Measurements from ENCODE around the gene ANKMY1.

ANKMY1 gene

GRCh38 chr2:240593026-240593702 lies 35.4 kb upstream of the ANKMY1 start:
- Histone ChIP-seq H3K4me3 (ENCODE audit: low read depth, low read length) (no peak overlapping the region), H3K27me3 (ENCODE audit: insufficient read depth, low read depth, severe bottlenecking) (no peaks in the 10 kb centered on the region), H3K27ac (no peak overlapping the region), H3K36me3 (peaks cover 47% of the 10 kb centered on the region), H3K9me3 (ENCODE audit: severe bottlenecking) (no peaks in the 10 kb centered on the region)
- DNase-seq: peak; percentile 1
- TF ChIP-seq, protein P1, sequence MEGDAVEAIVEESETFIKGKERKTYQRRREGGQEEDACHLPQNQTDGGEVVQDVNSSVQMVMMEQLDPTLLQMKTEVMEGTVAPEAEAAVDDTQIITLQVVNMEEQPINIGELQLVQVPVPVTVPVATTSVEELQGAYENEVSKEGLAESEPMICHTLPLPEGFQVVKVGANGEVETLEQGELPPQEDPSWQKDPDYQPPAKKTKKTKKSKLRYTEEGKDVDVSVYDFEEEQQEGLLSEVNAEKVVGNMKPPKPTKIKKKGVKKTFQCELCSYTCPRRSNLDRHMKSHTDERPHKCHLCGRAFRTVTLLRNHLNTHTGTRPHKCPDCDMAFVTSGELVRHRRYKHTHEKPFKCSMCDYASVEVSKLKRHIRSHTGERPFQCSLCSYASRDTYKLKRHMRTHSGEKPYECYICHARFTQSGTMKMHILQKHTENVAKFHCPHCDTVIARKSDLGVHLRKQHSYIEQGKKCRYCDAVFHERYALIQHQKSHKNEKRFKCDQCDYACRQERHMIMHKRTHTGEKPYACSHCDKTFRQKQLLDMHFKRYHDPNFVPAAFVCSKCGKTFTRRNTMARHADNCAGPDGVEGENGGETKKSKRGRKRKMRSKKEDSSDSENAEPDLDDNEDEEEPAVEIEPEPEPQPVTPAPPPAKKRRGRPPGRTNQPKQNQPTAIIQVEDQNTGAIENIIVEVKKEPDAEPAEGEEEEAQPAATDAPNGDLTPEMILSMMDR (IDR thresholded peaks at IDR 0.05; ENCODE audit: low read depth, low read length): no peak

DNA sequence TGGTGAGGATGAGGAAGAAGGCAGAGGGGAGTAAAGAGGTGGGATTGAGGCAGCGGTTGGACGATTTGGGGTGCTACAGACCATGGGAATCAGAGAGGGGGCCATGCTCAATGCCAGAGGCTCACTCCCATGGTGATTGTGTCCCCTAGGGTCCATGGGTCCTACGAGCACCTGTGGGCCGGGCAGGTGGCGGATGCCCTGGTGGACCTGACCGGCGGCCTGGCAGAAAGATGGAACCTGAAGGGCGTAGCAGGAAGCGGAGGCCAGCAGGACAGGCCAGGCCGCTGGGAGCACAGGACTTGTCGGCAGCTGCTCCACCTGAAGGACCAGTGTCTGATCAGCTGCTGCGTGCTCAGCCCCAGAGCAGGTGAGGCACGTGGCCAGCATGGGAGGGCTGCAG lies 34.0 kb upstream of the ANKMY1 start:
- H3K36me3 ChIP-seq: peaks cover 44% of the 10 kb centered on the region
- TF ChIP-seq, protein P1 (IDR thresholded peaks at IDR 0.05; ENCODE audit: low read depth, low read length): no peak
- no peaks in the 10 kb centered on the region for H3K9me3 ChIP-seq (ENCODE audit: severe bottlenecking)
- DNase-seq: no peak
- no peak overlapping the region for H3K4me3 ChIP-seq (ENCODE audit: low read depth, low read length)
- H3K27ac ChIP-seq: no peak overlapping the region
- no peaks in the 10 kb centered on the region for H3K27me3 ChIP-seq (ENCODE audit: insufficient read depth, low read depth, severe bottlenecking)

GRCh38 chr2:240591226-240591625 lies 33.4 kb upstream of the ANKMY1 start:
- Histone ChIP-seq H3K36me3 (peaks cover 45% of the 10 kb centered on the region), H3K4me3 (ENCODE audit: low read depth, low read length) (no peak overlapping the region), H3K9me3 (ENCODE audit: severe bottlenecking) (no peaks in the 10 kb centered on the region), H3K27ac (no peak overlapping the region), H3K27me3 (ENCODE audit: insufficient read depth, low read depth, severe bottlenecking) (no peaks in the 10 kb centered on the region)
- TF ChIP-seq, protein P1 (IDR thresholded peaks at IDR 0.05; ENCODE audit: low read depth, low read length): no peak
- no peak for DNase-seq

GRCh38 chr2:240590681-240591111 lies 32.9 kb upstream of the ANKMY1 start:
- TF ChIP-seq, protein P1 (IDR thresholded peaks at IDR 0.05; ENCODE audit: low read depth, low read length): no peak
- Histone ChIP-seq H3K4me3 (ENCODE audit: low read depth, low read length) (no peak overlapping the region), H3K27me3 (ENCODE audit: insufficient read depth, low read depth, severe bottlenecking) (no peaks in the 10 kb centered on the region), H3K27ac (no peak overlapping the region), H3K9me3 (ENCODE audit: severe bottlenecking) (no peaks in the 10 kb centered on the region), H3K36me3 (peaks cover 40% of the 10 kb centered on the region)
- no peak for DNase-seq

GRCh38 chr2:240589850-240590525 lies 32.2 kb upstream of the ANKMY1 start:
- TF ChIP-seq, protein P1 (IDR thresholded peaks at IDR 0.05; ENCODE audit: low read depth, low read length): no peak
- Histone ChIP-seq H3K36me3 (peaks cover 36% of the 10 kb centered on the region), H3K9me3 (ENCODE audit: severe bottlenecking) (no peaks in the 10 kb centered on the region), H3K27me3 (ENCODE audit: insufficient read depth, low read depth, severe bottlenecking) (no peaks in the 10 kb centered on the region), H3K27ac (no peak overlapping the region), H3K4me3 (ENCODE audit: low read depth, low read length) (no peak overlapping the region)
- DNase-seq: no peak
